GM13976 (cell line): ENCODE measurements around the gene MYBPC1.

Experiments used
- DNase-seq: peaks from one replicate; pipeline ENCODE4 v3.0.0; 2012; ENCODE audit warnings: low spot score
- in situ Hi-C: fragments of 300-500 bp; cut with MboI; formaldehyde crosslinking; loops from one replicate; pipeline ENCODE4 v1.12.0; 2022; ENCODE audit warnings: low sequenced_read_pairs, mixed read lengths, inconsistent platforms; ENCODE audit not compliant: unreplicated experiment
- TF ChIP-seq, protein P1 (sequence below): IDR thresholded peaks from 2 replicates; pipeline ENCODE4 v1.5.1; 2012; ENCODE audit warnings: borderline replicate concordance, mild to moderate bottlenecking; ENCODE audit not compliant: insufficient read depth; ENCODE audit errors: extremely low read depth, missing control alignments, control extremely low read depth

Gene MYBPC1

DNA sequence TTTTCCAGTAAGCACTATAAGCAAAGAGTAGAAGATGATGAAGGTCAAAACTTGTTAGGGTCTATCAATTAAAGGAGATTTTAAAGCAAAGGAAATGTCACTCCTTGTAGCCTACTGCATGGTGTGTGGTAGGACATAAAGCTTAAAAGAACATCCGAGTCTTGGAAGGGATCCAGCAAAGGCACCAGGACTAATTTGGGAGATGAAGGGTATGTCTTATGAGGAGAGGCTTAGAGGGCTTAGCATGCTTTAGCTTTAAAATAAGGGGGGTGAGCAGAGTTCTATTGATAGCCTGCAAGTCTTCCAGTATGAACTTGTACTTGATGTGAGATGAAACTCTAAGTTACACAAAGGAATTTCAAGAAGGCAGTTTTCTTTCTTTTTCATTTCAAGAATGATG is 11.8 kb upstream of the MYBPC1 start:
- TF ChIP-seq, protein P1, sequence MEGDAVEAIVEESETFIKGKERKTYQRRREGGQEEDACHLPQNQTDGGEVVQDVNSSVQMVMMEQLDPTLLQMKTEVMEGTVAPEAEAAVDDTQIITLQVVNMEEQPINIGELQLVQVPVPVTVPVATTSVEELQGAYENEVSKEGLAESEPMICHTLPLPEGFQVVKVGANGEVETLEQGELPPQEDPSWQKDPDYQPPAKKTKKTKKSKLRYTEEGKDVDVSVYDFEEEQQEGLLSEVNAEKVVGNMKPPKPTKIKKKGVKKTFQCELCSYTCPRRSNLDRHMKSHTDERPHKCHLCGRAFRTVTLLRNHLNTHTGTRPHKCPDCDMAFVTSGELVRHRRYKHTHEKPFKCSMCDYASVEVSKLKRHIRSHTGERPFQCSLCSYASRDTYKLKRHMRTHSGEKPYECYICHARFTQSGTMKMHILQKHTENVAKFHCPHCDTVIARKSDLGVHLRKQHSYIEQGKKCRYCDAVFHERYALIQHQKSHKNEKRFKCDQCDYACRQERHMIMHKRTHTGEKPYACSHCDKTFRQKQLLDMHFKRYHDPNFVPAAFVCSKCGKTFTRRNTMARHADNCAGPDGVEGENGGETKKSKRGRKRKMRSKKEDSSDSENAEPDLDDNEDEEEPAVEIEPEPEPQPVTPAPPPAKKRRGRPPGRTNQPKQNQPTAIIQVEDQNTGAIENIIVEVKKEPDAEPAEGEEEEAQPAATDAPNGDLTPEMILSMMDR, result no peak
- DNase-seq, result no peak
- in situ Hi-C loops, result no loop called here

DNA sequence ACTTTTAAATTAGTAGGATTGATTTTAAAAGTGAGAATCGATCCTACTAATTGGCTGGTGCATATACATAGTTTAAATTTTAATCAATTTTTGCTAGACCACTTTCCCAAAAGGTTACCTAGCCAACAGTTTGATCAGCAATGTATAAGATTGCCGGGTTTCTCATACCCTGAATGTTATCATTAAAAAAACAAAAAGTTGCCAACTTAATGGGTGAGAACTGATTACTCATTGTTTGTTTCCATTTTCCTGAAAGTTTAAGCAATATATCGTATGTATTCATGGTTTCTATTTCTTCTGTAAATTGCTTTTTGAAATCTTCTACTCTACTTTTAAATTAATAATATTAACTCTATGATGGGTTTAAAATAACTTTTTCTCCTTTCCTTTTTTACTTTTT is 4.4 kb upstream of the MYBPC1 start:
- TF ChIP-seq, protein P1, result no peak
- in situ Hi-C loops, result no loop called here
- no peak for DNase-seq

DNA sequence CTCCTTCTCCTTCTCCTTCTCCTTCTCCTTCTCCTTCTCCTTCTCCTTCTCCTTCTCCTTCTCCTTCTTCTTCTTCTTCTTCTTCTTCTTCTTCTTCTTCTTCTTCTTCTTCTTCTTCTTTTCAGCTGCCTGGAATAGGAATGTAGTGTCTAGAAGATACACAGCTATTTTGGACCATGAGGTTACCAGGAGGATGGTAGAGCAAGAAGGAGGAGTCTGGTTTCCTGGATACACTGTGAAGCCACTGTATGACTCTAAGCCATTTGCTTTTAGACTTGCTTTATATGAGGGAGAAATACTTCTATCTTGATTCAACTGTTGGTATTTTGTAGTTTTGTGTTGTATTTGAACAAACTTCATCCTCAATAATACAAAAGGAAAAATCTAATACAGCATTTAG is 3.0 kb upstream of the MYBPC1 start:
- no peak for DNase-seq
- TF ChIP-seq, protein P1, result no peak
- in situ Hi-C loops, result no loop called here

DNA sequence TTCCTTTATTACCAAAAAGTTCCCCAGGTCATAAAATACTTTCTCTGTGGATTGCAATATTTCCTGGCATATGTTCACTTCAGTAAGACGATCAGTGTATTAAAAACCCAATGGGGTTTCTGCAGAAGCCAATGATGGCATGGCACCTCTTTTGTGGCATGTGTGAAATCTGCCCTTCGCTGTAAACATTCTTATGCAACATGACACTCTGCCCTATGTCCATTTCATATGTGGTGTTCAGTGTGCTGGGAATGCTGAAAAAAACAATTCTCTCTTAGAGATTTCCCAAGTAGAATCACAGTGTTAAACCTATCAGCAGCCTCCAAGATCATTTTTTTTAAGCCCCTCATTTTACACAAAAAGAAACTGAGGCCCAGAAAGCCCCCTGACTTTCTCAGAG is 2.3 kb upstream of the MYBPC1 start:
- TF ChIP-seq, protein P1, result no peak

DNA sequence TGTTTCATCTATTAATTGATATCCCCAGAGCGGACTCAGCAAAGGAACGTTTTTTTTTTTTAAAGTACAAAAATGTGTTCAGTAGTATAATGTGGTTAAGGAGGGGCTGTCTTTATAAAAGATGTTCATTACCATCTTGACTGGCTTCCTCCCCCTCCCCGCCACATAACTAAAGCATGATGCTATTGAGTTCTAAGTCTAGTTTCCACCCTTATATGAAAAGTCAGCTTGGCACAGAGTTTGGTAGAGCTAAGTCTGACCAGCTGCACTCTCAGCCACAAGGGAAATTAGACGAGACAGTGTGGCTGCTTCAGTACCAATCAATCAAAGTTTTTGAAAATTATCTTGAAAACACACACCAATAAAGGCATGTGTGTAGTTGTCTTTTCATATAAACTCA is 1.9 kb upstream of the MYBPC1 start:
- DNase-seq, result no peak
- in situ Hi-C loops, result no loop called here
- TF ChIP-seq, protein P1, result no peak

More for the DNA sequence above, 2.3 kb upstream of the MYBPC1 start:
- DNase-seq, result no peak
- in situ Hi-C loops, result no loop called here

DNA sequence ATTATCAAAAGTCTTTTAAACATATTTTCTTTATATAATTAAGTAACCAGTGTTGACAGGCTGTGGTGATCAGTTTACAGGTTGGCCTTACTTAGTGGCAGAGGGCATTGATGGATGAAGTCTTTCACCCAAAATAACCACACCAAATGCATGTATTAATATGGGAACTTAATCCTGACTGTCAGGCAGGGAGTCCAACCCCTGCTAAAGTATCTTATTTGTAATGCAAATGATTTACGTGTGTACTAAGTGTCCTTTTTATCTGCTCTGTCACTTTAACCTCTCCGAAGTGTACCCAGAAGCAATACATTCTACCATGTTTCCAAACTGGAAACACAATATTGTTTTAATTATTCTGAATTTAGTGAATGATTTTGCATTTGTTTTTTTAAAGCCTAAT is 1.4 kb downstream of the MYBPC1 start:
- TF ChIP-seq, protein P1, result no peak
- no peak for DNase-seq
- in situ Hi-C loops, result no loop called here

DNA sequence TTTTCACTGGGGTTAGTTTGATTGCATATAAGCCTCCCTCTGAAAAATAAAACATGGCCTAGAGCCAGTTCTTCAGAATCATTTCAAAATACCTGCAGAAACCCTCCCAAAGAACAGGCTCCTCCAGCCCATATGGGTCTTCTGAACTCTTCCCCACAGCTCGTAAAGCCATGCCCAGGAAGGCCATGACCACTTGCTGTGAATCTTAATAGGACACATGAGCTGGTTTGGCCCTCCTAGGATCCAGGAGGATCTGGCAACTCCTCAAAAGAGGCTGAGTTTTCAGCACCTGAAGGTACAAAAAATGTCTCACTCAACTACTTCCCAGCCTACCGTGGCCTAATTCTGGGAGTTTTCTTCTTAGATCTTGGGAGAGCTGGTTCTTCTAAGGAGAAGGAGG is 2.4 kb downstream of the MYBPC1 start:
- TF ChIP-seq, protein P1, result no peak
- DNase-seq, result no peak
- in situ Hi-C loops, result no loop called here
